HG03571 (cell line): ENCODE data around the gene TCP1.
"Not testable (repeated sequence)": the region's sequence is repeated elsewhere in the genome, so short reads cannot be mapped to it uniquely, and the experiment has no call there.

Experiments
- ATAC-seq: cut with Tn5 transposase; IDR thresholded peaks from one replicate; pipeline ENCODE4 v1.9.1; 2021; ENCODE audit not compliant: unreplicated experiment

Gene TCP1

DNA sequence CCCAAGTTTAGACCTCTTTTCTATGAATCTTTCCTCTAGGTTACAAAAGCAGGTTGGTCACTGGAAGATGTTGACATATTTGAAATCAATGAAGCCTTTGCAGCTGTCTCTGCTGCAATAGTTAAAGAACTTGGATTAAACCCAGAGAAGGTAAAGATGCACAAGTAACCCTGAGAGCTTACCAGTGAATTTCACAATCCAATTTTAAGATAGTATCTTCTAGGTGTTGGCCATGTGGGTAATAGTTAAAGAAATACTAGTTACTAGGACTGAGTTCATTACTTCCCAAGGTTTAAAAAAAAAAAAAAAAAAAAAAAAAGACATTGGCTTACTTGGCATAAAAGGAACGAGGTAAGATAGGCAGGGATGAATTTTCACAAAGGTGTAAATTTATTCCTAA, 11.3 kb downstream of the TCP1 start:
- no peak for ATAC-seq

DNA sequence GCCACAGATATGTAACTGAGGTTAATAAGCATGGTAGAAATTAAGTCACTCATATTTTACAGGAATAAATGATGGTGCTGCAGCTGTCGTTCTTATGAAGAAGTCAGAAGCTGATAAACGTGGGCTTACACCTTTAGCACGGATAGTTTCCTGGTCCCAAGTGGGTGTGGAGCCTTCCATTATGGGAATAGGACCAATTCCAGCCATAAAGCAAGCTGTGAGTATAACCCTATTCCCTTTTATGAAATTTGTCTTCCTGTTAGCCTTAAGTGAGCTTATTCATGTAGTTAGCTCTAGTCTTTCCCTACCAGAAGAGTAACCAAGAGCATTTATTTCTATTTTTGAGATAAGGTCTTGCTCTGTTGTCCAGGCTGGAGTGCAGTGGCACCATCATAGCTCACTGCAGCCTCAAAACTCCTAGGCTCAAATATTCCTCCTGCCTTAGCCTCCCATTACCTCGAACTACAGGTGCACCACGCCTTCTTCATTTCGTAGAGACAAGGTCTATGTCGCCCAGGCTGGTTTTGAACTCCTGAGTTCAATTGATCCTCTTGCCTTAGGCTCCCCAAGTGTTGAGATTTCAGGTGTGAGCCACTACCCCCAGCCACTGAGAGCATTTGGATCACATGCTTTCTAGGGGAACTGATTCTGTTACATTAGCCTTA, 12.0 kb downstream of the TCP1 start:
- ATAC-seq: no peak

DNA sequence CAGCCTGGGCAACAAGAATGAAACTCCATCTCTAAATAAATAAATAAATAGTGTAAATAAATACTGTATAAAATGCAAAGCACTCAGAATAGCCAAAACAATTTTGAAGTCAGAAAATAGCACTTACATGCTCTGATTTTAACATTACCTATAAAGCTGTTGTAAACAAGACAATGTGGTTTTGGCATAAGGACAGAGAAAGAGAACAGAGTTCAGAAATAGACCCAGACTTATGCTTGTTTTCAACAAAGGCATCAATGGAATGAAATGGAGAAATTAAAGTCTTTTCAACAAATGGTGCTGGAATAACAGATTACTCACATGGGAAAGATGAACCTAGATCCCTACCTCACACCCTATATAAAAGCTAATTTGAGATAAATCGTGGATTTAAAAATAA, 17.2 kb downstream of the TCP1 start:
- no peak for ATAC-seq

DNA sequence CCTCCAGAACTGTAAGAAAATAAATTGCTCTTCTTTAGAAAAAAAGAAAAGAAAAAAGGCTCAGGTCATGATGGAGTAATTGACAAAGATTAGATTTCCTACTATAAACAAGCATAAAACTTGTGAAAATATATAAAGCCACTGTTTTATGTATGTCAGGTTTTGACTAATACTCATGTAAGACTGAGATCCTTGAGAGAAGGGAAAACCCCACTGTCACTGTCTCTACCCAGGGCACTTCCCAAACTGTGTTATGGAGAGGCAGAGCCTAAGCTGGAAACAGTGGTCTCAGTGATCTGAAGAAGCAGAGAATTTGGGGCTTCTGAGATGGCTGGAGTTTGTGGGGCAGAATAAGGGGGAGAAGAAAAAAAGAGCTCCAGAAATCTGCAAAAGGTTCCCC, 19.9 kb downstream of the TCP1 start:
- no peak for ATAC-seq

GRCh38 chr6:159766906-159767305, 22.5 kb downstream of the TCP1 start:
- ATAC-seq: no peak

GRCh38 chr6:159762681-159763293, 26.6 kb downstream of the TCP1 start:
- peak; percentile 3 for ATAC-seq

DNA sequence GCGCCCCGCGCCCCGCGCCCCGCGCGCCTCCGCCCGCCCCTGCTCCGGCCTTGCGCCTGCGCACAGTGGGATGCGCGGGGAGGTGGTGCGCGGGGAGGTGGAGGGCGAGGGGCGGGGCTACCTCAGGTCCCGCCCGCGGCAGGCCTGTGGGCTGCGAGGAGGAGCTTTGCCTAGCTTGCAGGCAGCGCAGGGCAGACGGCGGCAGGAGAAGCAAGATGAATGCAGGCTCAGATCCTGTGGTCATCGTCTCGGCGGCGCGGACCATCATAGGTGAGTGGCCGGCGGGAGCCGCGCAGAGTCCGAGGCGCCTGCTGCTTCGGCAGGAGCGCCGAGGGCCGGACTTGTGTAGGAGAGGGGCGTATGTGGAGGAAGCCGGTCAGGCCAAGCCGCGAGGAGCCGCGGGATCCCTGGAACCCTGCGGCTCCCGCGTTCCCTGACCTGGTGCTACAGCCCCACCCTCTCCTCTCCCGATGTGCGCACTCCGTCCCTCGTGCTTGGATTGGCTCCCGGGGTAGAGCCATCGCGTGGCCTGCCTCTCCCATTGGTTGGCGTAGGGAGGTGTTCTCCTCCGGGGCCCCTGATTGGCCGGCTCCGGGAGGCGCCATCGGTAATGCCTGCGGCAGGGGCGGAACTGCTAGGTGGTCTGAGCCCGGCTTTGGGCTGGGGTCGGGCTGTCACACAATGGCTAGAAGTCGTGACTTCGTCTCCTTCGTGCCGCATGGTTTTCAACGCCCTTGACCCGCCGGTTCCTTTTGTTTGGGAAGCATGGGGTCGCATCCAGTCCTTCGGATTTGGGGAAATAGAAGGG, 27.3 kb downstream of the TCP1 start, which contains the start of gene ACAT2:
Gene ACAT2, plus strand, starts transcription at position 173 of the 808 bp plus-strand sequence. Its CDS starts 43 bp downstream, at position 216.
- peak; percentile 96 for ATAC-seq

GRCh38 chr6:159761129-159761872, 28.1 kb downstream of the TCP1 start:
- ATAC-seq: no peak

- ATAC-seq: no peak
Measured at GRCh38 chr6:159760602-159761057, 28.8 kb downstream of the TCP1 start.

GRCh38 chr6:159759645-159760044, 29.8 kb downstream of the TCP1 start:
- ATAC-seq: no peak

GRCh38 chr6:159758031-159759001, 31.1 kb downstream of the TCP1 start:
- ATAC-seq: no peak

DNA sequence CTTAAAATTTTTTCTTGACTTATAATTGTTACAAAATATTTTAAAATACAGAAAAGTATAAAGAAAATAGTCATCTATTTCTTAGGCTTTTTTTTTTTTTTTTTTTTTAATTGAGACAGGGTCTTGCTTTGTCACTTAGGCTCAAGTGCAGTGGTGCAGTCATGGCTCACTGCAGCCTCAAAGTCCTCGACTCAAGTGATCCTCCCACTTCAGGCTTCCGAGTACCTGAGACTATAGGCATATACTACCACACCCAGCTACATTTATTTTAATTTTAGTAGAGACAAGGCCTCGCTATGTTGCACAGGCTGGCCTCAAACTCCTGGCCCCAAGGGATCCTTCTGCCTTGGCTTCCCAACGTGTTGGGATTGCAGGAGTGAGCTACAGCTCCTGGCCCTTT, 32.9 kb downstream of the TCP1 start:
- no peak for ATAC-seq

DNA sequence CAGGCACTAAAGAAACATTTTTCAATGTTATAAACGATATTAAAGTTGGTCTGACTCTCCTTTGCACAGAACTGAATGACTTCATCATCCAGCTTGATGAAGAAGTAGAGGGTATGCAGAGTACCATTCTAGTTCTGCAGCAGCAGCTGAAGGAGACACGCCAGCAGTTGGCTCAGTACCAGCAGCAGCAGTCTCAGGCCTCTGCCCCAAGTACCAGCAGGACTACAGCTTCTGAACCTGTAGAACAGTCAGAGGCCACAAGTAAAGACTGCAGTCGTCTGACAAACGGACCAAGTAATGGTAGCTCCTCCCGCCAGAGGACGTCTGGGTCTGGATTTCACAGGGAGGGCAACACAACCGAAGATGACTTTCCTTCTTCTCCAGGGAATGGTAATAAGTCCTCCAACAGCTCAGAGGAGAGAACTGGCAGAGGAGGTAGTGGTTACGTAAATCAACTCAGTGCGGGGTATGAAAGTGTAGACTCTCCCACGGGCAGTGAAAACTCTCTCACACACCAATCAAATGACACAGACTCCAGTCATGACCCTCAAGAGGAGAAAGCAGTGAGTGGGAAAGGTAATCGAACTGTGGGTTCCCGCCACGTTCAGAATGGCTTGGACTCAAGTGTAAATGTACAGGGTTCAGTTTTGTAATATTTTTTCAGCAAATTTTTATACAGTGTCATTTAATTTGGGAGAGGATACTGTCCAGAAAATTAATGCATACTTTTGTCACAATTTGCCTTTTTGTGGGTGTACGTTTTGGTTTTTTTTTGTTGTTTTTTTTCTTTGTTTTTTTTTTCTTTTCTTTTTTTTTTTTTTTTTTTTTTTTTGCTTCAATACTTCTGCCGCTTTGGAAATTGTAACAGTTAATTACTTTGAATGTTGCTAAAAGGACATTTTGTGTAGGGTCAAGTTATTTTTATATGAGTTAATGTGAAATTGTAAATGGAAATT, 34.2 kb downstream of the TCP1 start:
- ATAC-seq: no peak

DNA sequence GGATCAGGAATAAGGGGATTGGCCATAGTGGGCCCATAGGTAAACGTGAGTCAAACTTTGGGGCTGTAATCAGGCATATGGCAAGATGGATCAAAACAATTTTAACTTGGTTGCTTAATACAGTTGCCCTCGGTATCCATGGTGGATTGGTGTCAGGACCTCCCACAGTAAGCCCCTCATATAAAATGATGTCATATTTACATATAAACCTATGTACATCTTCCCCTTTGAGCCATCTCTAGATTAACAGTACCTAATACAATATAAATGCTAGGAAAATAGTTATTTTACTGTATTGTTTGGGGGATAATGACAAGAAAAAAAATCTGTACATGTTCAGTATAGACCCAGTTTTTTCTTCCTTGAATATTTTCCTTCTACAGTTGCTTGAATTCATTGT, 35.0 kb downstream of the TCP1 start:
- ATAC-seq: no peak

- no peak for ATAC-seq
Measured at GRCh38 chr6:159753081-159753872, 36.1 kb downstream of the TCP1 start.

- no peak for ATAC-seq
Measured at GRCh38 chr6:159751448-159751847, 38.0 kb downstream of the TCP1 start.

DNA sequence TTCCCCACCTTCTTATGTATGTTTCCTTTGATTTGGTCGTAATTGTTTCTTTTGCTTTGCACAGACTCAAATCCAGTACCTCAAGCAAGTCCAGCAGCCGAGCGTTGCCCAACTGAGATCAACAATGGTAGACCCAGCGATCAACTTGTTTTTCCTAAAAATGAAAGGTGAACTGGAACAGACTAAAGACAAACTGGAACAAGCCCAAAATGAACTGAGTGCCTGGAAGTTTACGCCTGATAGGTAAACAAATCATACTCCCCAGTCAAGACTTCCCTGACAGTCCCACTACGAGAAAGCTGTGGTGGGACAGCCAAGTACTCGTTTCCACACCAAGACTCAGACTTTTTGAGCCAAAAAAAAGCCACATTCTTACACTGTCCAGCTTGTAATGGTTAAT, 41.3 kb downstream of the TCP1 start:
- ATAC-seq: not testable (repeated sequence)

DNA sequence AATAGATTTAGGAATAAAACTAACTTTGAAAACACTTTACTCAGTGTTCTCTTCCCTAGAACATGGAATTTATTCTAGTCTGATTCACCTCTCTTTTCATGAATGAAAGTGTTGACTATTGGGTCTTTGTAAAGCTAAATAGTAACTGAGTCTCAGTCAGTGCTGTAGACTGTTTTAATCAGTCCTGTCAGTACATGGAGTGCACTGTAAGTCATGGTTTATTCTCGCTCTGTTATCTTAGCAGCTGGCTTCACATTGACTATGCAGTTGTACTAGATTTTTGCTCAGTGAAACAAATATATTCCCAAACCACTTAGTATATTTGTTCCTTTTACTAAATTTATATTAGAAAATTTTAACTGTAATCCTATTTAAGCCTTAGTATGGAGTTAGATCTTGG, 42.6 kb downstream of the TCP1 start:
- ATAC-seq: no peak
